Measurements from ENCODE around the gene PSMB7.

Gene PSMB7

GRCh38 chr9:124390794-124391658, 24.2 kb downstream of the PSMB7 start:
- Mint-ChIP-seq H3K27ac (no peak overlapping the region), H3K4me3 (no peak overlapping the region), H3K36me3 (peaks cover 7% of the 10 kb centered on the region), H3K9me3 (no peaks in the 10 kb centered on the region), H3K4me1 (peaks cover 12% of the 10 kb centered on the region), H3K27me3 (no peaks in the 10 kb centered on the region)
- no peak for DNase-seq
- CTCF ChIA-PET, result interaction anchor here (0.7 to 2.5 kb wide), 4 partner anchors 13 to 264 kb away, joined by 3 to 15 read pairs (median 3); no protein-coding TSS in a partner anchor

- Mint-ChIP-seq H3K36me3 (peaks cover 3% of the 10 kb centered on the region), H3K27me3 (no peaks in the 10 kb centered on the region), H3K27ac (no peak overlapping the region), H3K4me3 (no peak overlapping the region), H3K4me1 (peaks cover 4% of the 10 kb centered on the region), H3K9me3 (no peaks in the 10 kb centered on the region)
- DNase-seq, result no peak
- CTCF ChIA-PET, result interaction anchor here (0.6 to 2.5 kb wide), 2 partner anchors 21 to 262 kb away, joined by 3 to 15 read pairs; no protein-coding TSS in a partner anchor
These were observed 25.9 kb downstream of the PSMB7 start for GRCh38 chr9:124389146-124389939.

GRCh38 chr9:124388275-124389048, 26.8 kb downstream of the PSMB7 start:
- Mint-ChIP-seq H3K4me3 (no peak overlapping the region), H3K27ac (no peak overlapping the region), H3K9me3 (no peaks in the 10 kb centered on the region), H3K36me3 (peaks cover 4% of the 10 kb centered on the region), H3K27me3 (no peaks in the 10 kb centered on the region), H3K4me1 (no peaks in the 10 kb centered on the region)
- CTCF ChIA-PET, result interaction anchor here (0.6 to 2.6 kb wide), 4 partner anchors 13 to 262 kb away, joined by 3 to 15 read pairs (median 11); no protein-coding TSS in a partner anchor
- DNase-seq, result no peak

GRCh38 chr9:124386201-124386600, 29.0 kb downstream of the PSMB7 start:
- Mint-ChIP-seq H3K4me3 (no peak overlapping the region), H3K9me3 (no peaks in the 10 kb centered on the region), H3K4me1 (no peaks in the 10 kb centered on the region), H3K27ac (no peak overlapping the region), H3K36me3 (peaks cover 4% of the 10 kb centered on the region), H3K27me3 (no peaks in the 10 kb centered on the region)
- no peak for DNase-seq
- CTCF ChIA-PET, result interaction anchor here (1.7 to 2.6 kb wide), 2 partner anchors 11 to 260 kb away, joined by 8 to 14 read pairs; no protein-coding TSS in a partner anchor

GRCh38 chr9:124385623-124386022, 29.6 kb downstream of the PSMB7 start:
- H3K9me3 Mint-ChIP-seq, result no peaks in the 10 kb centered on the region
- CTCF ChIA-PET, result interaction anchor here (1.5 to 2.6 kb wide), 2 partner anchors 25 to 259 kb away, joined by 3 to 14 read pairs; no protein-coding TSS in a partner anchor
- DNase-seq, result no peak
- no peak overlapping the region for H3K4me3 Mint-ChIP-seq
- H3K27me3 Mint-ChIP-seq, result no peaks in the 10 kb centered on the region
- H3K36me3 Mint-ChIP-seq, result peaks cover 4% of the 10 kb centered on the region
- H3K27ac Mint-ChIP-seq, result no peak overlapping the region
- H3K4me1 Mint-ChIP-seq, result no peaks in the 10 kb centered on the region

- H3K36me3 Mint-ChIP-seq, result peaks cover 8% of the 10 kb centered on the region
- H3K27ac Mint-ChIP-seq, result no peak overlapping the region
- no peaks in the 10 kb centered on the region for H3K9me3 Mint-ChIP-seq
- CTCF ChIA-PET, result interaction anchor here (1.5 to 2.0 kb wide), 3 partner anchors 9 to 25 kb away, joined by 3 to 6 read pairs (median 4); no protein-coding TSS in a partner anchor
- H3K4me3 Mint-ChIP-seq, result no peak overlapping the region
- H3K4me1 Mint-ChIP-seq, result no peaks in the 10 kb centered on the region
- DNase-seq, result no peak
- H3K27me3 Mint-ChIP-seq, result no peaks in the 10 kb centered on the region
These were observed 30.4 kb downstream of the PSMB7 start for GRCh38 chr9:124384846-124385245.

- CTCF ChIA-PET, result interaction anchor here (1.5 to 2.0 kb wide), 3 partner anchors 10 to 26 kb away, joined by 3 to 6 read pairs (median 4); no protein-coding TSS in a partner anchor
- peaks cover 11% of the 10 kb centered on the region for H3K36me3 Mint-ChIP-seq
- DNase-seq, result no peak
- no peaks in the 10 kb centered on the region for H3K27me3 Mint-ChIP-seq
- no peaks in the 10 kb centered on the region for H3K4me1 Mint-ChIP-seq
- H3K4me3 Mint-ChIP-seq, result no peak overlapping the region
- no peak overlapping the region for H3K27ac Mint-ChIP-seq
- H3K9me3 Mint-ChIP-seq, result no peaks in the 10 kb centered on the region
These were observed 31.0 kb downstream of the PSMB7 start for GRCh38 chr9:124384210-124384609.

GRCh38 chr9:124381170-124381945, 33.9 kb downstream of the PSMB7 start:
- Mint-ChIP-seq H3K27me3 (no peaks in the 10 kb centered on the region), H3K4me1 (no peaks in the 10 kb centered on the region), H3K9me3 (no peaks in the 10 kb centered on the region), H3K36me3 (peaks cover 12% of the 10 kb centered on the region), H3K27ac (no peak overlapping the region), H3K4me3 (no peak overlapping the region)
- DNase-seq, result no peak
- CTCF ChIA-PET, result no interaction called here

- no peaks in the 10 kb centered on the region for H3K9me3 Mint-ChIP-seq
- peaks cover 16% of the 10 kb centered on the region for H3K36me3 Mint-ChIP-seq
- no peaks in the 10 kb centered on the region for H3K4me1 Mint-ChIP-seq
- no peak for DNase-seq
- H3K4me3 Mint-ChIP-seq, result no peak overlapping the region
- CTCF ChIA-PET, result interaction anchor here (1.2 kb wide), 1 partner anchor 13 kb away, joined by 3 read pairs; no protein-coding TSS in a partner anchor
- H3K27me3 Mint-ChIP-seq, result no peaks in the 10 kb centered on the region
- no peak overlapping the region for H3K27ac Mint-ChIP-seq
These were observed 37.5 kb downstream of the PSMB7 start for GRCh38 chr9:124377551-124378406.

GRCh38 chr9:124376329-124376728, 38.9 kb downstream of the PSMB7 start:
- CTCF ChIA-PET, result interaction anchor here (1.2 to 2.4 kb wide), 2 partner anchors 11 to 16 kb away, joined by 3 to 8 read pairs; no protein-coding TSS in a partner anchor
- Mint-ChIP-seq H3K4me1 (no peaks in the 10 kb centered on the region), H3K9me3 (no peaks in the 10 kb centered on the region), H3K27me3 (no peaks in the 10 kb centered on the region), H3K4me3 (no peak overlapping the region), H3K27ac (no peak overlapping the region), H3K36me3 (peaks cover 16% of the 10 kb centered on the region)
- DNase-seq, result no peak

GRCh38 chr9:124375726-124376125, 39.5 kb downstream of the PSMB7 start:
- H3K9me3 Mint-ChIP-seq, result no peaks in the 10 kb centered on the region
- no peaks in the 10 kb centered on the region for H3K4me1 Mint-ChIP-seq
- no peaks in the 10 kb centered on the region for H3K27me3 Mint-ChIP-seq
- H3K4me3 Mint-ChIP-seq, result no peak overlapping the region
- CTCF ChIA-PET, result interaction anchor here (1.2 to 2.4 kb wide), 2 partner anchors 12 to 17 kb away, joined by 3 to 8 read pairs; no protein-coding TSS in a partner anchor
- no peak overlapping the region for H3K27ac Mint-ChIP-seq
- H3K36me3 Mint-ChIP-seq, result peaks cover 16% of the 10 kb centered on the region
- no peak for DNase-seq

GRCh38 chr9:124373851-124374250, 41.4 kb downstream of the PSMB7 start:
- CTCF ChIA-PET, result interaction anchor here (2.4 kb wide), 1 partner anchor 13 kb away, joined by 8 read pairs; no protein-coding TSS in a partner anchor
- H3K4me1 Mint-ChIP-seq, result no peaks in the 10 kb centered on the region
- no peak overlapping the region for H3K27ac Mint-ChIP-seq
- H3K36me3 Mint-ChIP-seq, result peaks cover 8% of the 10 kb centered on the region
- H3K27me3 Mint-ChIP-seq, result no peaks in the 10 kb centered on the region
- DNase-seq, result no peak
- H3K4me3 Mint-ChIP-seq, result no peak overlapping the region
- no peaks in the 10 kb centered on the region for H3K9me3 Mint-ChIP-seq
